ENCODE results near the gene LDLRAD2. TPM values are rescaled to one million over a fixed set of nuclear protein-coding genes. Genes with fewer than 3 reads are reported as not detected.

LDLRAD2 gene
- total and polyA plus RNA-seq, 2 of the 8 experiments (the other 6 are each of a cell fraction or from before 2014, with no cell fraction given), result 0.48 to 0.74 TPM

DNA sequence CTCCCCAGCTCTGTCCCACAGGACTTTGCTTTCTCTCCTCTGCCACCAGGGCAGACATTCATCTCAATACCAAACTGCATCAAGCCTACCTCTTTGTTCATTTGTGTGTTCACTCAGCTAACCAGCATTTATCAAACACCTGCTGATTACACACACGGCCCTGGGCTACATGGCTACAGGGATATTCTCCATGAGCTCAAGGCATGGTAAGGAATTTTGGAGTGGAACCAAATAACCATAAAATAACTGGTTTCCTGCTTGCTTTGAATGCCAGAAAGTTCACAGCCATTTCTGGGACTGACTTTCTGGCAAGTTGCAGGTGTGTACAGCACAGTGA, 54.6 kb downstream of the LDLRAD2 start (continued):
- TF ChIP-seq RBBP5 (IDR thresholded peaks at IDR 0.05; ENCODE audit: borderline replicate concordance, low read depth, low read length) (no peak), NANOG (IDR thresholded peaks at IDR 0.05; ENCODE audit: insufficient read depth, low read depth, low read length, poor library complexity, severe bottlenecking) (no peak), BACH1 (IDR thresholded peaks at IDR 0.05; ENCODE audit: low read length) (no peak), POU5F1 (IDR thresholded peaks at IDR 0.05; ENCODE audit: low read depth, low read length) (no peak)

Data from H1 (cell line).